ENCODE measurements around the gene SH3GL3. TPM values are rescaled to one million over a fixed set of nuclear protein-coding genes. Genes with fewer than 3 reads are reported as not detected.

Gene SH3GL3
- total RNA-seq, 2 experiments from 2014 or later = not detected

DNA sequence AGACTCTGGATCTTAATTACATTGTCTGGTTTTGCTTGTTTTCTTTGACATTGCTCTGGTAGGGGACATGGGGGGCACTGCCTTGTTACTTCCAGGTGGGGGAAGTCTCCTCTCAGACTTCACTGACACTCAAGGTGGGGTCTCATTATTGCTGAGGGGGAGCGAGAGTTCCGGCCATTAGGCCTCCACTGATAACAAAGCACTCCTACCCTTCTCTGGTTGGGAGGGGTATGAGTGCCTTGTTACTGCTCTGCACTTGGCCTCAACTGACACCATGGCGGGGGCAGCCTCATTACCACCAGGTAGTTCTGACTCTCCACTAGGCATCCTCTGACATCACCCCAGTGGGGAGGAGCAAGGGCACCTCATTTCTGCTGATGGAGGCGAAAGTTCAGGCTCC, 25.7 kb downstream of the SH3GL3 start:
- H3K79me2 ChIP-seq (ENCODE audit: insufficient read depth, low read depth, low read length) = no peaks in the 10 kb centered on the region
- no peaks in the 10 kb centered on the region for H3K9me3 ChIP-seq (ENCODE audit: low read length)
- H3K4me2 ChIP-seq (ENCODE audit: low read length) = no peak overlapping the region
- DNase-seq (ENCODE audit: low spot score) = no peak
- no peak overlapping the region for H3K27ac ChIP-seq (ENCODE audit: low read depth, low read length, poor library complexity, severe bottlenecking)
- TF ChIP-seq, protein P1, sequence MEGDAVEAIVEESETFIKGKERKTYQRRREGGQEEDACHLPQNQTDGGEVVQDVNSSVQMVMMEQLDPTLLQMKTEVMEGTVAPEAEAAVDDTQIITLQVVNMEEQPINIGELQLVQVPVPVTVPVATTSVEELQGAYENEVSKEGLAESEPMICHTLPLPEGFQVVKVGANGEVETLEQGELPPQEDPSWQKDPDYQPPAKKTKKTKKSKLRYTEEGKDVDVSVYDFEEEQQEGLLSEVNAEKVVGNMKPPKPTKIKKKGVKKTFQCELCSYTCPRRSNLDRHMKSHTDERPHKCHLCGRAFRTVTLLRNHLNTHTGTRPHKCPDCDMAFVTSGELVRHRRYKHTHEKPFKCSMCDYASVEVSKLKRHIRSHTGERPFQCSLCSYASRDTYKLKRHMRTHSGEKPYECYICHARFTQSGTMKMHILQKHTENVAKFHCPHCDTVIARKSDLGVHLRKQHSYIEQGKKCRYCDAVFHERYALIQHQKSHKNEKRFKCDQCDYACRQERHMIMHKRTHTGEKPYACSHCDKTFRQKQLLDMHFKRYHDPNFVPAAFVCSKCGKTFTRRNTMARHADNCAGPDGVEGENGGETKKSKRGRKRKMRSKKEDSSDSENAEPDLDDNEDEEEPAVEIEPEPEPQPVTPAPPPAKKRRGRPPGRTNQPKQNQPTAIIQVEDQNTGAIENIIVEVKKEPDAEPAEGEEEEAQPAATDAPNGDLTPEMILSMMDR (conservative IDR thresholded peaks at IDR 0.05; ENCODE audit: low read length) = no peak
- no peak for TF ChIP-seq EZH2phosphoT487 (IDR thresholded peaks at IDR 0.05; ENCODE audit: borderline replicate concordance, low read depth, low read length)
- no TSS peak for BruUV-seq (replicated peaks)
- H3K4me1 ChIP-seq (ENCODE audit: insufficient read depth, low read length, poor library complexity, severe bottlenecking) = no peaks in the 10 kb centered on the region
- H4K20me1 ChIP-seq (ENCODE audit: insufficient read depth, low read length) = no peaks in the 10 kb centered on the region
- ChIA-PET CTCF (ENCODE audit: unreplicated experiment) (no interaction called here), POLR2A (no interaction called here)
- H3K36me3 ChIP-seq (ENCODE audit: insufficient read depth, low read length) = no peaks in the 10 kb centered on the region
- intact Hi-C loops (cut with micrococcal nuclease; ENCODE audit: unreplicated experiment) = no loop called here
- no peaks in the 10 kb centered on the region for H3K9me2 ChIP-seq (ENCODE audit: insufficient read depth, low read length)
- no peak overlapping the region for H3K4me3 ChIP-seq (ENCODE audit: low read depth, low read length, poor library complexity, severe bottlenecking)
- no peak overlapping the region for H2AFZ ChIP-seq (ENCODE audit: low read length)

- H3K4me1 ChIP-seq (ENCODE audit: insufficient read depth, low read length, poor library complexity, severe bottlenecking) = no peaks in the 10 kb centered on the region
- POLR2A ChIA-PET = no interaction called here
- H2AFZ ChIP-seq (ENCODE audit: low read length) = no peak overlapping the region
- H3K4me2 ChIP-seq (ENCODE audit: low read length) = no peak overlapping the region
- no peaks in the 10 kb centered on the region for H3K36me3 ChIP-seq (ENCODE audit: insufficient read depth, low read length)
- intact Hi-C loops (cut with micrococcal nuclease; ENCODE audit: unreplicated experiment) = no loop called here
- BruUV-seq (replicated peaks) = no TSS peak
- DNase-seq (ENCODE audit: low spot score) = no peak
- H3K27ac ChIP-seq (ENCODE audit: low read depth, low read length, poor library complexity, severe bottlenecking) = no peak overlapping the region
- no peak for TF ChIP-seq EZH2phosphoT487 (IDR thresholded peaks at IDR 0.05; ENCODE audit: borderline replicate concordance, low read depth, low read length)
- TF ChIP-seq, protein P1 (conservative IDR thresholded peaks at IDR 0.05; ENCODE audit: low read length) = no peak
- no peak overlapping the region for H3K4me3 ChIP-seq (ENCODE audit: low read depth, low read length, poor library complexity, severe bottlenecking)
- no peaks in the 10 kb centered on the region for H3K9me3 ChIP-seq (ENCODE audit: low read length)
- CTCF ChIA-PET (ENCODE audit: unreplicated experiment) = no interaction called here
- H3K9me2 ChIP-seq (ENCODE audit: insufficient read depth, low read length) = no peaks in the 10 kb centered on the region
- H3K79me2 ChIP-seq (ENCODE audit: insufficient read depth, low read depth, low read length) = no peaks in the 10 kb centered on the region
- H4K20me1 ChIP-seq (ENCODE audit: insufficient read depth, low read length) = no peaks in the 10 kb centered on the region
Measured at GRCh38 chr15:83474578-83474977, 27.4 kb downstream of the SH3GL3 start.

DNA sequence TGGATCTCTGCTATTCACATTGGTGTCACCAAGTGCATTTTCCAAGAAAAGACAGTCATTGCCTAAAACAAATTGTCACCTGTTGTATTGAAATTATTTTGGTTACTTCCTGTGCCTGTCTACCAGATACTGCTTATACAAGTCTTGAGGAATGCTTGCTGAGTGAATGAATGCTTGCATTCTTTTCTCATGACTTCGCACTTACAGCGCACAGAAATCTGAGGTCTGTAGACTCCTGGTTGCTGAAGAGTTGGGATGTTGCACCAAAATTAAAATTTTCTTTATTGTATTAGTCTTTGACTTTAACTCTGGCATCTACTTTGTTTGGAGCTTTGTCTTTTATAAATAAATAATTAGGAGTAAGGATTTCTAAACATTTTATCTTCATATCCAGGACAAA, 28.4 kb downstream of the SH3GL3 start:
- Histone ChIP-seq H3K27ac (ENCODE audit: low read depth, low read length, poor library complexity, severe bottlenecking) (no peak overlapping the region), H4K20me1 (ENCODE audit: insufficient read depth, low read length) (no peaks in the 10 kb centered on the region), H3K4me1 (ENCODE audit: insufficient read depth, low read length, poor library complexity, severe bottlenecking) (no peaks in the 10 kb centered on the region), H3K79me2 (ENCODE audit: insufficient read depth, low read depth, low read length) (no peaks in the 10 kb centered on the region), H3K9me2 (ENCODE audit: insufficient read depth, low read length) (no peaks in the 10 kb centered on the region), H3K4me2 (ENCODE audit: low read length) (no peak overlapping the region), H2AFZ (ENCODE audit: low read length) (no peak overlapping the region), H3K36me3 (ENCODE audit: insufficient read depth, low read length) (no peaks in the 10 kb centered on the region), H3K9me3 (ENCODE audit: low read length) (no peaks in the 10 kb centered on the region), H3K4me3 (ENCODE audit: low read depth, low read length, poor library complexity, severe bottlenecking) (no peak overlapping the region)
- intact Hi-C loops (cut with micrococcal nuclease; ENCODE audit: unreplicated experiment) = no loop called here
- TF ChIP-seq, protein P1 (conservative IDR thresholded peaks at IDR 0.05; ENCODE audit: low read length) = no peak
- no peak for TF ChIP-seq EZH2phosphoT487 (IDR thresholded peaks at IDR 0.05; ENCODE audit: borderline replicate concordance, low read depth, low read length)
- no TSS peak for BruUV-seq (replicated peaks)
- POLR2A ChIA-PET = interaction anchor here (0.6 kb wide), 1 partner anchor 37 kb away, joined by 3 read pairs; no protein-coding TSS in a partner anchor
- CTCF ChIA-PET (ENCODE audit: unreplicated experiment) = no interaction called here
- no peak for DNase-seq (ENCODE audit: low spot score)

Measured in OCI-LY7 (cell line).